Skin of body (tissue), 2 donors: ENCODE measurements around the gene SETDB1. TPM values are rescaled to one million over a fixed set of nuclear protein-coding genes. Genes with fewer than 3 reads are reported as not detected.
A peak's percentile ranks its signal among the peaks of the same experiment; 100 is the strongest.

Experiments
- DNase-seq: peaks from one replicate; lab custom pipeline; 2025; lab: John Stamatoyannopoulos, UW
- total RNA-seq: library from RNA; depleted of rRNA; stranded (reverse); fragments of >200 nt; gene quantifications from one replicate; pipeline ENCODE4 v1.2.3, GENCODE V29; 2014

Gene SETDB1
- total RNA-seq, 1 donor from 2014 or later: 36.5 TPM

- DNase-seq: no peak
Observed at GRCh38 chr1:151002051-151002450, 75.9 kb downstream of the SETDB1 start.

GRCh38 chr1:151002611-151003010 lies 76.4 kb downstream of the SETDB1 start:
- DNase-seq: no peak

GRCh38 chr1:151003180-151003579 lies 77.0 kb downstream of the SETDB1 start:
- no peak for DNase-seq

GRCh38 chr1:151005729-151006319 lies 79.7 kb downstream of the SETDB1 start:
- DNase-seq: peak; percentile 56

GRCh38 chr1:151006327-151007052 lies 80.3 kb downstream of the SETDB1 start, which contains the start of gene MINDY1:
Gene MINDY1, minus strand, starts transcription at chr1:151006902. Its CDS starts 4,285 bp downstream, at chr1:151002617.
- peak; percentile 79 for DNase-seq

- no peak for DNase-seq
Observed at GRCh38 chr1:151007853-151008243, 81.7 kb downstream of the SETDB1 start.

- DNase-seq: peak; percentile 99
Observed at GRCh38 chr1:151008244-151009205, 82.4 kb downstream of the SETDB1 start, which contains the start of gene PRUNE1. Gene PRUNE1, plus strand, starts transcription at chr1:151008449. Its CDS starts 184 bp downstream, at chr1:151008633.

GRCh38 chr1:151009206-151009587 lies 83.0 kb downstream of the SETDB1 start:
- no peak for DNase-seq

GRCh38 chr1:151009674-151010345 lies 83.6 kb downstream of the SETDB1 start:
- DNase-seq: no peak

- DNase-seq: no peak
Observed at GRCh38 chr1:151010346-151010726, 84.2 kb downstream of the SETDB1 start.

GRCh38 chr1:151011154-151011850 lies 85.1 kb downstream of the SETDB1 start:
- DNase-seq: no peak

- no peak for DNase-seq
Observed at GRCh38 chr1:151012684-151013471, 86.7 kb downstream of the SETDB1 start.

GRCh38 chr1:151013518-151013917 lies 87.4 kb downstream of the SETDB1 start:
- no peak for DNase-seq

Other genes with a start within 250 kb of the SETDB1 start
- 14.3 TPM for gene GOLPH3L, start 229.2 kb upstream of the SETDB1 start, total RNA-seq
- 0.39 TPM for gene HORMAD1, start 205.5 kb upstream of the SETDB1 start, total RNA-seq
- 54.9 TPM for gene CTSS, start 160.6 kb upstream of the SETDB1 start, total RNA-seq
- 177 TPM for gene CTSK, start 118.1 kb upstream of the SETDB1 start, total RNA-seq
- gene ARNT, start 49.8 kb upstream of the SETDB1 start, total RNA-seq: 48.4 TPM
- gene CTXND2, start 39.2 kb upstream of the SETDB1 start, total RNA-seq: 0.10 TPM
- 43.7 TPM for gene CERS2, start 48.5 kb downstream of the SETDB1 start, total RNA-seq
- gene ANXA9, start 55.9 kb downstream of the SETDB1 start, total RNA-seq: 4.7 TPM
- gene MINDY1, start 80.5 kb downstream of the SETDB1 start, total RNA-seq: 19.4 TPM
- gene PRUNE1, start 82.1 kb downstream of the SETDB1 start, total RNA-seq: 11.4 TPM
- 37.0 TPM for gene BNIPL, start 110.2 kb downstream of the SETDB1 start, total RNA-seq
- 1.8 TPM for gene C1orf56, start 121.4 kb downstream of the SETDB1 start, total RNA-seq
- gene CDC42SE1, start 133.3 kb downstream of the SETDB1 start, total RNA-seq: 59.2 TPM
- 3.1 TPM for gene MLLT11, start 134.0 kb downstream of the SETDB1 start, total RNA-seq
- gene GABPB2, start 144.4 kb downstream of the SETDB1 start, total RNA-seq: 14.0 TPM
- gene SEMA6C, start 220.3 kb downstream of the SETDB1 start, total RNA-seq: 10.7 TPM
- 2.2 TPM for gene TNFAIP8L2, start 230.3 kb downstream of the SETDB1 start, total RNA-seq
- 7.3 TPM for gene LYSMD1, start 239.5 kb downstream of the SETDB1 start, total RNA-seq
- 19.2 TPM for gene SCNM1, start 239.8 kb downstream of the SETDB1 start, total RNA-seq
- gene TMOD4, start 249.6 kb downstream of the SETDB1 start, total RNA-seq: 8.0 TPM